HG02610 (cell line): ENCODE results near the gene MKRN3.
"Not testable (repeated sequence)": the region's sequence is repeated elsewhere in the genome, so short reads cannot be mapped to it uniquely, and the experiment has no call there.

ENCODE experiments used
- ATAC-seq: cut with Tn5 transposase; IDR thresholded peaks from one replicate; pipeline ENCODE4 v1.9.1; 2021; ENCODE audit warnings: mild to moderate bottlenecking, moderate library complexity; ENCODE audit not compliant: unreplicated experiment

MKRN3 gene

GRCh38 chr15:23588268-23588667, 22.8 kb downstream of the MKRN3 start:
- ATAC-seq = no peak

GRCh38 chr15:23589012-23589411, 23.5 kb downstream of the MKRN3 start:
- ATAC-seq = no peak

GRCh38 chr15:23594252-23594770, 28.8 kb downstream of the MKRN3 start:
- no peak for ATAC-seq

- ATAC-seq = no peak
These were observed 29.9 kb downstream of the MKRN3 start for GRCh38 chr15:23595368-23595767.

GRCh38 chr15:23596736-23597135, 31.3 kb downstream of the MKRN3 start:
- no peak for ATAC-seq

- ATAC-seq = not testable (repeated sequence)
These were observed 31.8 kb downstream of the MKRN3 start for GRCh38 chr15:23597278-23597677.

GRCh38 chr15:23599053-23599452, 33.6 kb downstream of the MKRN3 start:
- no peak for ATAC-seq

GRCh38 chr15:23602124-23602523, 36.6 kb downstream of the MKRN3 start:
- no peak for ATAC-seq

GRCh38 chr15:23606226-23606625, 40.8 kb downstream of the MKRN3 start:
- no peak for ATAC-seq

- no peak for ATAC-seq
These were observed 51.1 kb downstream of the MKRN3 start for GRCh38 chr15:23616536-23616935.
